Gastroesophageal sphincter (tissue), 4 donors: ENCODE data around the gene VANGL2. TPM values are rescaled to one million over a fixed set of nuclear protein-coding genes. Genes with fewer than 3 reads are reported as not detected.

ENCODE experiments used
- ATAC-seq: fragments of 150-250 bp; one replicate; pipeline ENCODE4 v1.9.1; 2016; ENCODE audit warnings: mild to moderate bottlenecking, moderate library complexity
- H3K27ac ChIP-seq, 4 donors: fragments of 200-600 bp; sonication (generic) in 3 of 4; 1 replicate in 3 of 4; 2 replicates in 1 of 4; pipeline ENCODE4 v1.5.1; 2016 to 2019
- H3K27me3 ChIP-seq: fragments of 200-600 bp; sonication (generic); one replicate; pipeline ENCODE4 v1.5.1; 2019
- H3K36me3 ChIP-seq, 2 donors: fragments of 200-600 bp; sonication (generic); one replicate each; pipeline ENCODE4 v1.5.1; 2019; ENCODE audit warnings: control low read depth in 1 of 2
- H3K4me1 ChIP-seq, 3 donors: fragments of 200-600 bp; sonication (generic); 1 replicate in 2 of 3; 2 replicates in 1 of 3; pipeline ENCODE4 v1.5.1; 2016 to 2019; ENCODE audit warnings: control low read depth in 2 of 3
- H3K4me3 ChIP-seq, 2 donors: fragments of 200-600 bp; sonication (generic); one replicate each; pipeline ENCODE4 v1.5.1; 2019; ENCODE audit warnings: mild to moderate bottlenecking in 1 of 2, moderate library complexity in 1 of 2
- H3K9me3 ChIP-seq, 3 donors: fragments of 200-600 bp; sonication (generic); one replicate each; pipeline ENCODE4 v1.5.1; 2017 to 2019; ENCODE audit warnings: control low read depth in 2 of 3
- CTCF ChIP-seq, 4 experiments: fragments of 200-600 bp in 2 of 4; fragments of 450-650 bp in 2 of 4; sonication (generic) in 1 of 4; IDR thresholded peaks; one replicate each; pipeline ENCODE4 v1.5.1; 2017 to 2019; ENCODE audit warnings: antibody characterized with exemption in 4 of 4, mild to moderate bottlenecking in 2 of 4, moderate library complexity in 2 of 4
- EP300 ChIP-seq: sonication (generic); formaldehyde crosslinking; IDR thresholded peaks from one replicate; pipeline ENCODE4 v1.6.1; 2017; ENCODE audit warnings: antibody characterized with exemption, mild to moderate bottlenecking
- POLR2A ChIP-seq, 2 donors: fragments of 450-650 bp; IDR thresholded peaks; one replicate each; pipeline ENCODE4 v1.6.1; 2017; ENCODE audit warnings: antibody characterized with exemption in 2 of 2, mild to moderate bottlenecking in 2 of 2, moderate library complexity in 1 of 2
- POLR2AphosphoS5 ChIP-seq: sonication (generic); formaldehyde crosslinking; IDR thresholded peaks from one replicate; pipeline ENCODE4 v1.6.1; 2017; ENCODE audit warnings: antibody characterized with exemption
- WGBS, 2 donors: methylation state at CpG; one replicate each; pipeline ENCODE4 v1.1.5; 2018; ENCODE audit warnings: low coverage in 1 of 2; 5-methylcytosine and 5-hydroxymethylcytosine counted together
- total RNA-seq, 4 donors: library from RNA; depleted of rRNA; stranded (reverse); fragments of >200 nt; gene quantifications; one replicate each; pipeline ENCODE4 v1.1.0, GENCODE V29; 2016

Gene VANGL2
- total RNA-seq, 4 donors from 2014 or later: 0.62 to 8.5 (median 4.3) TPM

- H3K4me3 ChIP-seq: no peak overlapping the region
- TF ChIP-seq CTCF (IDR thresholded peaks at IDR 0.05) (no peak), POLR2AphosphoS5 (no peak), POLR2A (IDR thresholded peaks at IDR 0.05) (no peak), EP300 (no peak)
- H3K27ac ChIP-seq: no peak overlapping the region
- ATAC-seq: no peak
- H3K36me3 ChIP-seq: peaks cover 0 to 34% of the 10 kb centered on the region in 2 donors
- H3K9me3 ChIP-seq: no peaks in the 10 kb centered on the region
- H3K27me3 ChIP-seq: no peaks in the 10 kb centered on the region
- no peaks in the 10 kb centered on the region for H3K4me1 ChIP-seq
- WGBS, 2 donors: 86% methylated on average over 7 of the region's 7 CpGs
Measured at GRCh38 chr1:160427625-160428024, 27.3 kb downstream of the VANGL2 start.

- no peak overlapping the region for H3K4me3 ChIP-seq
- H3K4me1 ChIP-seq: no peaks in the 10 kb centered on the region
- WGBS, 2 donors: 48 to 85% methylated on average over 3 to 8 of the region's 8 CpGs
- peaks cover 0 to 34% of the 10 kb centered on the region in 2 donors for H3K36me3 ChIP-seq
- H3K27ac ChIP-seq: no peak overlapping the region
- TF ChIP-seq EP300 (no peak), POLR2AphosphoS5 (no peak), POLR2A (IDR thresholded peaks at IDR 0.05) (no peak), CTCF (IDR thresholded peaks at IDR 0.05) (no peak)
- no peak for ATAC-seq
- no peaks in the 10 kb centered on the region for H3K9me3 ChIP-seq
- no peaks in the 10 kb centered on the region for H3K27me3 ChIP-seq
Measured at GRCh38 chr1:160428053-160428452, 27.7 kb downstream of the VANGL2 start.

DNA sequence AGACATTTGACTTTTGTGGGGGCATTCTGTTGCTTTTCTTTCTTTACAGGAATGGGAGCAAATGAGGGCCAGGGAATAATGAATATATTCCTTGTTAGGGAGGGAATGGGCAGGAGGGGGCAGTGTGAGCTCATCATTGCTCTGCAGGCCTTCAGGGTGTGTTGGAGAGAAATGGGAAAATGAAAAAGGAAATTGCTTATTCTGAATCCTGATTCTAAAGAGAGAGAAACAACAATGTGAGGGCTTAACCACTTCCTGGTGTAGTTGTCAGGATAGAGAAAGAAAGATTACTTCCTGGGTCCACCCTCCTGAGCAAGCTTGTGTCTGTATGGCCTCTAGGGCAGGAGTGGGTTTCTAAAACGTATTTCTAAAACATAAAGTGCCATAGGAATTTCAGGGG lies 28.3 kb downstream of the VANGL2 start:
- Histone ChIP-seq H3K27me3 (no peaks in the 10 kb centered on the region), H3K4me3 (no peak overlapping the region), H3K4me1 (no peaks in the 10 kb centered on the region), H3K9me3 (no peaks in the 10 kb centered on the region), H3K36me3 (peaks cover 0 to 34% of the 10 kb centered on the region in 2 donors), H3K27ac (no peak overlapping the region)
- no peak for ATAC-seq
- TF ChIP-seq POLR2A (IDR thresholded peaks at IDR 0.05) (no peak), CTCF (IDR thresholded peaks at IDR 0.05) (peak in 3 of 4 experiments; percentile 12 to 50 (median 34))
- 67 to 73% methylated on average over 1 of the region's 1 CpG for WGBS, 2 donors

DNA sequence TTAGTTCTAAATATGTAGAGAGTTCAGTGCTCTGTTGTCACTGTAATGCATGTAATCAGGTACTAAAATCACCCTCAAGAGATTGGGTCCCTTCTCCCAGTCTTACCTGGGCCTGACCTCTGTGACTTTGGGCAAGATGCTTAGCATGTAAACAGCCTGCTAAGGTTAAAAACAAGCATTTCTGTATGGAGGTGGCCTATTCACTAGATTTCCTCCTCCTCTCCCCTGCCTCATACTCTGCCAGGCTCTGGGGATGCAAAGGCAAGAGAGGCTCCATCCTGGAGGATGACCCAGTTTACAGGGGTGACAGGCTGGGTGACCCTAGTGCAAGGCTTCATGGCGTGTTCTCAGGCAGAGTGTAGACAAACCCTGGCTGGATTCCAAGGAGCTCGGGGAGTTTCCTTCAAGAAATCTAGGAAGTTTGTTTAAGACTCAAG lies 28.8 kb downstream of the VANGL2 start:
- no peak for ATAC-seq
- Histone ChIP-seq H3K4me1 (no peaks in the 10 kb centered on the region), H3K27me3 (no peaks in the 10 kb centered on the region), H3K27ac (no peak overlapping the region), H3K36me3 (peaks cover 0 to 29% of the 10 kb centered on the region in 2 donors), H3K9me3 (no peaks in the 10 kb centered on the region), H3K4me3 (no peak overlapping the region)
- 14% methylated on average over 2 of the region's 2 CpGs; no CpG with 5 or more reads in 1 of the 2 donors for WGBS, 2 donors
- no peak for TF ChIP-seq POLR2AphosphoS5
- no peak for TF ChIP-seq EP300
- TF ChIP-seq CTCF (IDR thresholded peaks at IDR 0.05): no peak
- TF ChIP-seq POLR2A (IDR thresholded peaks at IDR 0.05): no peak

- no peaks in the 10 kb centered on the region for H3K27me3 ChIP-seq
- no peak for ATAC-seq
- WGBS, 2 donors: 53 to 57% methylated on average over 2 of the region's 2 CpGs
- no peak overlapping the region for H3K27ac ChIP-seq
- H3K4me3 ChIP-seq: no peak overlapping the region
- no peaks in the 10 kb centered on the region for H3K9me3 ChIP-seq
- no peak for TF ChIP-seq EP300
- no peak for TF ChIP-seq POLR2A (IDR thresholded peaks at IDR 0.05)
- no peak for TF ChIP-seq POLR2AphosphoS5
- no peaks in the 10 kb centered on the region for H3K4me1 ChIP-seq
- peaks cover 0 to 21% of the 10 kb centered on the region in 2 donors for H3K36me3 ChIP-seq
Measured at GRCh38 chr1:160429702-160430535, 29.6 kb downstream of the VANGL2 start.
